ENCODE measurements around the gene PTPN22.

DNA sequence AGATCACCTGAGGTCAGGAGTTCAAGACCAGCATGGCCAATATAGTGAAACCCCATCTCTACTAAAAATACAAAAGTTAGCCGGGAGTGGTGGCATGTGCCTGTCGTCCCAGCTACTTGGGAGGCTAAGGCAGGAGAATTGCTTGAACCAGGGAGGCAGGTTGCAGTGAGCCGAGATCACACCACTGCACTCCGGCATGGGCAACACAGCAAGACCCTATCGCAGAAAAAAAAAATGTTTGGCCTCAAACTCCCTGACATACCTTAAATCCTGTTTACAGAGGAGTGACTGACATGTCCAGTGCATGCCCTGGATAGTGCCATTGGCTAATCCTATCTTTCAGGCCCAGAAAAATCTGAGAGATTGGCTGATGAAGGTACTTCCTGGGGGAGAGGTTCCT, 45.5 kb upstream of the PTPN22 start:
- TF ChIP-seq, protein P1, sequence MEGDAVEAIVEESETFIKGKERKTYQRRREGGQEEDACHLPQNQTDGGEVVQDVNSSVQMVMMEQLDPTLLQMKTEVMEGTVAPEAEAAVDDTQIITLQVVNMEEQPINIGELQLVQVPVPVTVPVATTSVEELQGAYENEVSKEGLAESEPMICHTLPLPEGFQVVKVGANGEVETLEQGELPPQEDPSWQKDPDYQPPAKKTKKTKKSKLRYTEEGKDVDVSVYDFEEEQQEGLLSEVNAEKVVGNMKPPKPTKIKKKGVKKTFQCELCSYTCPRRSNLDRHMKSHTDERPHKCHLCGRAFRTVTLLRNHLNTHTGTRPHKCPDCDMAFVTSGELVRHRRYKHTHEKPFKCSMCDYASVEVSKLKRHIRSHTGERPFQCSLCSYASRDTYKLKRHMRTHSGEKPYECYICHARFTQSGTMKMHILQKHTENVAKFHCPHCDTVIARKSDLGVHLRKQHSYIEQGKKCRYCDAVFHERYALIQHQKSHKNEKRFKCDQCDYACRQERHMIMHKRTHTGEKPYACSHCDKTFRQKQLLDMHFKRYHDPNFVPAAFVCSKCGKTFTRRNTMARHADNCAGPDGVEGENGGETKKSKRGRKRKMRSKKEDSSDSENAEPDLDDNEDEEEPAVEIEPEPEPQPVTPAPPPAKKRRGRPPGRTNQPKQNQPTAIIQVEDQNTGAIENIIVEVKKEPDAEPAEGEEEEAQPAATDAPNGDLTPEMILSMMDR (IDR thresholded peaks at IDR 0.05; ENCODE audit: low read depth, low read length), result no peak
- TF ChIP-seq POLR2A (IDR thresholded peaks at IDR 0.05; ENCODE audit: extremely low read depth, insufficient read length) (no peak), MAX (IDR thresholded peaks at IDR 0.05; ENCODE audit: low read depth, low read length) (no peak)

Measured in NB4 (cell line).